ENCODE data around the gene BET1L.

BET1L gene

DNA sequence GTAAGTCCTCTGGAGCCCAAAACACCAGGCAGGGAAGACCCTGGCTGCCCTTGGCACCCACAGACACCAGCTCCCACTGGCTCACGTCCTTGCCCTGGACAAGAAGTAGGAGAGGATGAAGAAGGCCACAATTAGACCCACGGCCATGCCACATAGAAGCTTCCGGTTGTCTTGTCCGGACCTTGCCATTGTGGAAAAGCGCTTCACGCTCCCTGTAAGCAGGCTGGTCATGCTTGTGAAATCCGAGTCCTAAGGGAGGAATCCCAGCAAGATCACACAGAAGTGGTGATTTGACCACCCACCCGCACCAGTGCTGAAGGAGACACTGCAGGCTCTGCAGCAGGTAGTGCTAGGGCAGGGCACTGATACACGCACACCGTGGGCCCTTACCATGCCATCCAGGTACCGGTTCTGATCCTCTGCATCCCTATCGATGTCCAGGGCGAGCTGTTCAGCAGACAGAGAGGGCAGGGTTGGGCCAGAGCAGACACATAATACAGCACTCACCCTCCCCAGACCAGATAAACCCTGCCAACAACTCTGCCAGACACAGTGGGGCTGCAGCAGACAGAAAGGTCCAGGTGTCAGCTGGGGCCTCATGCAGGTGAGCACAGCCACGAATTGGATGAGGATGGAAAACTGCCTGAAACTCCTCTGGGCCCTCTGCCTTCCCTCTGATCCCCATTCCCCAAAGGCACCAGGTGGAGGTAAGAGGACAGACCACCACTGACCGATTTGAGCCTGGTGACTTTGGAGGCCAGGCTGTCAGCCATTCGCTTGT is 1.8 kb downstream of the BET1L start:
- Histone ChIP-seq H3K4me3 (ENCODE audit: severe bottlenecking) (no peak overlapping the region), H3K27ac (ENCODE audit: poor library complexity, severe bottlenecking) (no peak overlapping the region), H3K36me3 (ENCODE audit: low read depth) (peaks cover 20% of the 10 kb centered on the region), H3K9me3 (ENCODE audit: severe bottlenecking) (no peaks in the 10 kb centered on the region), H3K27me3 (ENCODE audit: insufficient read depth, poor library complexity, severe bottlenecking) (no peaks in the 10 kb centered on the region), H3K4me1 (ENCODE audit: insufficient read depth, poor library complexity, severe bottlenecking) (peaks cover 9% of the 10 kb centered on the region)
- DNase-seq (ENCODE audit: low spot score) (no peak), ATAC-seq (ENCODE audit: low read depth) (no peak)
- TF ChIP-seq, protein P1, sequence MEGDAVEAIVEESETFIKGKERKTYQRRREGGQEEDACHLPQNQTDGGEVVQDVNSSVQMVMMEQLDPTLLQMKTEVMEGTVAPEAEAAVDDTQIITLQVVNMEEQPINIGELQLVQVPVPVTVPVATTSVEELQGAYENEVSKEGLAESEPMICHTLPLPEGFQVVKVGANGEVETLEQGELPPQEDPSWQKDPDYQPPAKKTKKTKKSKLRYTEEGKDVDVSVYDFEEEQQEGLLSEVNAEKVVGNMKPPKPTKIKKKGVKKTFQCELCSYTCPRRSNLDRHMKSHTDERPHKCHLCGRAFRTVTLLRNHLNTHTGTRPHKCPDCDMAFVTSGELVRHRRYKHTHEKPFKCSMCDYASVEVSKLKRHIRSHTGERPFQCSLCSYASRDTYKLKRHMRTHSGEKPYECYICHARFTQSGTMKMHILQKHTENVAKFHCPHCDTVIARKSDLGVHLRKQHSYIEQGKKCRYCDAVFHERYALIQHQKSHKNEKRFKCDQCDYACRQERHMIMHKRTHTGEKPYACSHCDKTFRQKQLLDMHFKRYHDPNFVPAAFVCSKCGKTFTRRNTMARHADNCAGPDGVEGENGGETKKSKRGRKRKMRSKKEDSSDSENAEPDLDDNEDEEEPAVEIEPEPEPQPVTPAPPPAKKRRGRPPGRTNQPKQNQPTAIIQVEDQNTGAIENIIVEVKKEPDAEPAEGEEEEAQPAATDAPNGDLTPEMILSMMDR (IDR thresholded peaks at IDR 0.05; ENCODE audit: poor library complexity, severe bottlenecking): no peak

DNA sequence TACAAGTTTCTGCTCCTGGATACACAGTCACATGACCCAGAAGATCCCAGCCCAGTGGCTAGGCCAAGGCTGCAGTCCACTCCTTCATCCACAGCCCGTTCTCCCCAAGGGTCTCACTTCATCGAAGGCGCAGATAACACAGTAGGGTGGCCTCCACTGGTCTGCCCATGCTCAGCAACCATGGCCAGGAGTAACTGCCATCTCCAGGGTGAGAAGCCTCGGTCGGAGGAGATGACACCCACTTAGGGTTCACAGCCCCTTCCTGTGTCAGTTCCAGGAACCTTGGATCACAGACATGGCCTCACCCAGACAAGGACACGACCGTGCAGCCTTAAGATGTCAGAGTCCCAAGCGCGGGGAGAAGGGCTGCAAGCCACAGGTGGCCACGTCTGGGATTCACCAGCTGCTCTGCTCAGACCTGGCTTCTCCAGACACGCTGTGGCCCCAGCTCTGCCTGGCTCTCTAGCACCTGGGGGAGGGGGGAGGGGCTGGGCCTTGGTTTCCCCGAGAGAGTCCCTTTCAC is 2.6 kb downstream of the BET1L start:
- TF ChIP-seq, protein P1 (IDR thresholded peaks at IDR 0.05; ENCODE audit: poor library complexity, severe bottlenecking): no peak
- peaks cover 12% of the 10 kb centered on the region for H3K36me3 ChIP-seq (ENCODE audit: low read depth)
- no peak overlapping the region for H3K27ac ChIP-seq (ENCODE audit: poor library complexity, severe bottlenecking)
- H3K9me3 ChIP-seq (ENCODE audit: severe bottlenecking): no peaks in the 10 kb centered on the region
- H3K27me3 ChIP-seq (ENCODE audit: insufficient read depth, poor library complexity, severe bottlenecking): no peaks in the 10 kb centered on the region
- H3K4me1 ChIP-seq (ENCODE audit: insufficient read depth, poor library complexity, severe bottlenecking): peaks cover 1% of the 10 kb centered on the region
- DNase-seq (ENCODE audit: low spot score) (no peak), ATAC-seq (ENCODE audit: low read depth) (no peak)
- no peak overlapping the region for H3K4me3 ChIP-seq (ENCODE audit: severe bottlenecking)

DNA sequence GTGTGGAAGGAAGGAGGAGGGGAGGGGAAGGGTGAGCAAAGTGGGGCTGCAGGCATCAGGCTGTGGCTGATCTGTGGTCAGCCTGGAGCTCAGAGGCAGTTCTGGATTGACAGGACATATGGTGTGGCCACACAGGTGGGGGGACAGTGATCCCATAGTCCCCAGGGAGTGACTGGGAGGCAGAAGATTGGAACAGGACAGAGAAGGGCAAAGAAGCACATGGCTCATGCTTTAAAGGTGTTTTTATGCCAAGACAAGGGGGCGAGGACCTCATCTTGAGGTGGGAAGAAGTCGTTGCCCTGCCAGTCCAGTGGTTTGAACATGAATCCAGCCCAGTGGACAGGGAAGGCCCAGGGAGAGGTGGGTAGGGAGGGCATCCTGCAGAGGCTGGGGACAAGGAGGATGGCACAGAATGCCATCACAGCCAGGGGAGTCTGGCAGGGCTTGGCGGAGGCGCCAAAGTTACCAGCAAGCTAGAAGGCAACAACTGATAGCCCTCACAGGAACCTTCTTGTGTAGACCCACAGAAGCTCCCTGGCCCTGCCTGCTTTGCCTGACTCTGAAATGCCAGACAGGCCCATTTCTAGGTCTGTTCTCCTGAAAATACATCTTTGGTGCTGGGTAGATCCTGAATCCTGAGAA is 3.1 kb downstream of the BET1L start:
- Histone ChIP-seq H3K9me3 (ENCODE audit: severe bottlenecking) (no peaks in the 10 kb centered on the region), H3K4me1 (ENCODE audit: insufficient read depth, poor library complexity, severe bottlenecking) (no peaks in the 10 kb centered on the region), H3K27me3 (ENCODE audit: insufficient read depth, poor library complexity, severe bottlenecking) (no peaks in the 10 kb centered on the region), H3K4me3 (ENCODE audit: severe bottlenecking) (no peak overlapping the region), H3K27ac (ENCODE audit: poor library complexity, severe bottlenecking) (no peak overlapping the region), H3K36me3 (ENCODE audit: low read depth) (peaks cover 8% of the 10 kb centered on the region)
- ATAC-seq (ENCODE audit: low read depth) (no peak), DNase-seq (ENCODE audit: low spot score) (no peak)
- TF ChIP-seq, protein P1 (IDR thresholded peaks at IDR 0.05; ENCODE audit: poor library complexity, severe bottlenecking): no peak

DNA sequence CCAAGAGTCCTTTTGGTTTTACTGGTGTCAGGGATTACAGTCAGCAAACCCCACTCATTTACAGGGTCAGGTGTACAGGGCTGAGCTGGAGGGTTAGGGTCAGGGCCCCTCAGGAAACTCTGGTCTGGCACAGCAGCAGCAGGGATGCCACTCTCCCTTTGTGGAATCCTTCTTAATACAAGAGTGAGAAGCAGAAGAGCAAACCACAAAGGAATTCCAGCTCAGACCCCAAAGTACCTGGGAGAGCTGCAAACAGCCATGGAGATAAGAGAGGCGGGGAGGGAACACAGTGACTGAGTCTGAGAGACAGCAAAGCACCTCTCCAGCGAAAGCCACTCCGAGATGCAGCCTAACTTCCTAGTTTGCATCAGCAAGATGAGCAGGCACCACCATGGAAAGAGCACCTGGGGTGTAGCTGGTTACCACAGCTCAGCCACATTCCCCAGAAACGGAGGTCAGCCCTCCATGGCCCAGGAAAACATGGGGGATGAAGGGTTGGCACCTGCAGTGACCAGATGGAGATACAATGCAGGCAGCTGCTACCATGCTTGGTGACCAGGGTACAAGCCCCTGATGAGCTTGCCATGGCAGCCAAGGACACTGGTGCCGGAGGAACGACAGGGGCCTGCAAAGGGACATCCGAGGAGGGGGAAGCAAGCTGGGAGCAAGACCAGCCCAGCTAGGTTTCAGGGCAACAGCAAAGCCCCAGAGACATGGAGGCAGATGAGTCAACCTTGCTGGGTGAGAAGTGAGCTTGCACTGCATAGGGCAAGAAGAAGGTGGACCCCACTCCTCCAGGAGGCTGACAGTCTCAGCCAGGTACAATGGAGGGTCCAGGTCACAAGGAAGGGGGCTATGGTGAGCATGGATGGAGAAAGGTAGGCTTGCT is 3.9 kb downstream of the BET1L start:
- H3K36me3 ChIP-seq (ENCODE audit: low read depth): peaks cover 8% of the 10 kb centered on the region
- TF ChIP-seq, protein P1 (IDR thresholded peaks at IDR 0.05; ENCODE audit: poor library complexity, severe bottlenecking): no peak
- no peaks in the 10 kb centered on the region for H3K27me3 ChIP-seq (ENCODE audit: insufficient read depth, poor library complexity, severe bottlenecking)
- H3K9me3 ChIP-seq (ENCODE audit: severe bottlenecking): no peaks in the 10 kb centered on the region
- H3K4me3 ChIP-seq (ENCODE audit: severe bottlenecking): no peak overlapping the region
- no peak for ATAC-seq (ENCODE audit: low read depth)
- no peak overlapping the region for H3K27ac ChIP-seq (ENCODE audit: poor library complexity, severe bottlenecking)
- H3K4me1 ChIP-seq (ENCODE audit: insufficient read depth, poor library complexity, severe bottlenecking): no peaks in the 10 kb centered on the region
- DNase-seq (ENCODE audit: low spot score): no peak
